ENCODE measurements around the gene CSNK2B.
A peak's percentile ranks its signal among the peaks of the same experiment; 100 is the strongest.

The CSNK2B gene

GRCh38 chr6:31661262-31662123 lies 4.4 kb upstream of the CSNK2B start:
- Histone ChIP-seq H3K36me3 (ENCODE audit: control insufficient read depth, insufficient read depth, low read length) (peaks cover 9% of the 10 kb centered on the region), H3K27me3 (replicated peaks; ENCODE audit: control insufficient read depth, insufficient read depth, low read length, poor library complexity, severe bottlenecking) (no peaks in the 10 kb centered on the region), H3K27ac (ENCODE audit: insufficient read depth, low read length, poor library complexity, severe bottlenecking) (peak overlapping the region; percentile 80), H3K4me1 (ENCODE audit: control insufficient read depth, insufficient read depth, low read length, poor library complexity, severe bottlenecking) (peaks cover 54% of the 10 kb centered on the region), H3K4me3 (ENCODE audit: insufficient read depth, low read depth, low read length, poor library complexity, severe bottlenecking) (peak overlapping the region; percentile 82), H3K9me3 (ENCODE audit: control insufficient read depth, low read length) (no peaks in the 10 kb centered on the region)
- DNase-seq = no peak

- Histone ChIP-seq H3K4me3 (ENCODE audit: insufficient read depth, low read depth, low read length, poor library complexity, severe bottlenecking) (no peak overlapping the region), H3K27ac (ENCODE audit: insufficient read depth, low read length, poor library complexity, severe bottlenecking) (peak overlapping the region; percentile 12), H3K27me3 (replicated peaks; ENCODE audit: control insufficient read depth, insufficient read depth, low read length, poor library complexity, severe bottlenecking) (no peaks in the 10 kb centered on the region), H3K4me1 (ENCODE audit: control insufficient read depth, insufficient read depth, low read length, poor library complexity, severe bottlenecking) (peaks cover 59% of the 10 kb centered on the region), H3K9me3 (ENCODE audit: control insufficient read depth, low read length) (no peaks in the 10 kb centered on the region), H3K36me3 (ENCODE audit: control insufficient read depth, insufficient read depth, low read length) (peaks cover 13% of the 10 kb centered on the region)
- no peak for DNase-seq
Observed at GRCh38 chr6:31662124-31662723, 3.7 kb upstream of the CSNK2B start.

GRCh38 chr6:31663126-31663960 lies 2.5 kb upstream of the CSNK2B start:
- Histone ChIP-seq H3K9me3 (ENCODE audit: control insufficient read depth, low read length) (no peaks in the 10 kb centered on the region), H3K27me3 (replicated peaks; ENCODE audit: control insufficient read depth, insufficient read depth, low read length, poor library complexity, severe bottlenecking) (no peaks in the 10 kb centered on the region), H3K27ac (ENCODE audit: insufficient read depth, low read length, poor library complexity, severe bottlenecking) (peak overlapping the region; percentile 97), H3K4me1 (ENCODE audit: control insufficient read depth, insufficient read depth, low read length, poor library complexity, severe bottlenecking) (peaks cover 59% of the 10 kb centered on the region), H3K36me3 (ENCODE audit: control insufficient read depth, insufficient read depth, low read length) (peaks cover 24% of the 10 kb centered on the region), H3K4me3 (ENCODE audit: insufficient read depth, low read depth, low read length, poor library complexity, severe bottlenecking) (peak overlapping the region; percentile 92)
- DNase-seq = no peak

DNA sequence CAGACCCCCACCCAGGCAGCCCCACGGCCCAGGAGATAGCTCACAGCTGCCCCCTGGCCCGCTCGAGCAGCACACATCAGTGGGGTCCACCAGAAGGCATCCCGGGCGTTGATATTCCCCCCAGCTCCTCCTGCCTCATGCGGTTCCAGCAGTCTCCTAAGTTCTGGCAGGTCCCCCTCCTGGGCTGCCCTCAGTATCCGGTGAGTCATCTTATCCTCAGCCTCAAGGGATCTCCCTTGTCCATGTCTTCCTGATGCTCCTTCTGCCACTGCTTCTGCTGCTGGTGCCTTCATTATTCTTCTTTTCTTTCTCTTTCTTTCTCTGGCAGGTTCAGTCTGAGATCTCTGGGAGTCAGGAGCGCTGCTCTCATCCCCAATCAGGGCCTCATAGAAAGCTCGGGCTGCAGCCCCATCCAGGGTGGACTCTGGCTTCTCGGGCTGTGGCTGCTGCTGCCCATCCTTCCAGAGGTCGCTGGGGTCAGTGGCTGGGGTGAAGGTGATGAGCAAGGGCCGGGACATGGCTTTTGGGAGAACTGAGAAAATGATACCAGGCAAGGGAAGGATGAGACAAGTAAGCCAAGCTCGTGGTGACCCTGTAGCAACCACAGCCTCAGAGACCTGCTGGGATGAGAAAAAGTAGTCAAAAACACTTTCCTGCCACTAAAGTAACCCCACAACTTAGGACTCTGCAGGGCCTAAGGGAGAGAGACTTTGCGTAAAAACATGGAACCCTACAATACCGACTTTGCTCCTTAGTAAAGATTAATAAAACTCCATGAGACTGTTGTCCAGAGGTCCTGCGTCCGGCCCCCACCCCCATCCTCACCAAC lies 1.7 kb upstream of the CSNK2B start:
- Histone ChIP-seq H3K9me3 (ENCODE audit: control insufficient read depth, low read length) (no peaks in the 10 kb centered on the region), H3K36me3 (ENCODE audit: control insufficient read depth, insufficient read depth, low read length) (peaks cover 29% of the 10 kb centered on the region), H3K4me3 (ENCODE audit: insufficient read depth, low read depth, low read length, poor library complexity, severe bottlenecking) (peak overlapping the region; percentile 92), H3K4me1 (ENCODE audit: control insufficient read depth, insufficient read depth, low read length, poor library complexity, severe bottlenecking) (peaks cover 50% of the 10 kb centered on the region), H3K27ac (ENCODE audit: insufficient read depth, low read length, poor library complexity, severe bottlenecking) (peak overlapping the region; percentile 97), H3K27me3 (replicated peaks; ENCODE audit: control insufficient read depth, insufficient read depth, low read length, poor library complexity, severe bottlenecking) (no peaks in the 10 kb centered on the region)
- no peak for DNase-seq

GRCh38 chr6:31664790-31665500 lies 935 bp upstream of the CSNK2B start, which contains the start of gene GPANK1:
GPANK1 (minus strand) TSS chr6:31664997; CDS start chr6:31664478, 519 bp downstream.
- H3K4me3 ChIP-seq (ENCODE audit: insufficient read depth, low read depth, low read length, poor library complexity, severe bottlenecking) = peak within 1 kb of the TSS; percentile 92
- DNase-seq = peak; percentile 84 to 87 (median 85)
- H3K36me3 ChIP-seq (ENCODE audit: control insufficient read depth, insufficient read depth, low read length) = peaks cover 36% of the 10 kb centered on the region
- H3K27ac ChIP-seq (ENCODE audit: insufficient read depth, low read length, poor library complexity, severe bottlenecking) = peak within 1 kb of the TSS; percentile 97
- peaks cover 43% of the 10 kb centered on the region for H3K4me1 ChIP-seq (ENCODE audit: control insufficient read depth, insufficient read depth, low read length, poor library complexity, severe bottlenecking)
- no peaks in the 10 kb centered on the region for H3K9me3 ChIP-seq (ENCODE audit: control insufficient read depth, low read length)
- H3K27me3 ChIP-seq (replicated peaks; ENCODE audit: control insufficient read depth, insufficient read depth, low read length, poor library complexity, severe bottlenecking) = no peaks in the 10 kb centered on the region

GRCh38 chr6:31666337-31666965 lies 571 bp downstream of the CSNK2B start:
- Histone ChIP-seq H3K9me3 (ENCODE audit: control insufficient read depth, low read length) (no peaks in the 10 kb centered on the region), H3K4me1 (ENCODE audit: control insufficient read depth, insufficient read depth, low read length, poor library complexity, severe bottlenecking) (peaks cover 32% of the 10 kb centered on the region), H3K36me3 (ENCODE audit: control insufficient read depth, insufficient read depth, low read length) (peaks cover 51% of the 10 kb centered on the region), H3K27ac (ENCODE audit: insufficient read depth, low read length, poor library complexity, severe bottlenecking) (peak overlapping the region; percentile 97), H3K27me3 (replicated peaks; ENCODE audit: control insufficient read depth, insufficient read depth, low read length, poor library complexity, severe bottlenecking) (no peaks in the 10 kb centered on the region), H3K4me3 (ENCODE audit: insufficient read depth, low read depth, low read length, poor library complexity, severe bottlenecking) (peak overlapping the region; percentile 92)
- no peak for DNase-seq

DNA sequence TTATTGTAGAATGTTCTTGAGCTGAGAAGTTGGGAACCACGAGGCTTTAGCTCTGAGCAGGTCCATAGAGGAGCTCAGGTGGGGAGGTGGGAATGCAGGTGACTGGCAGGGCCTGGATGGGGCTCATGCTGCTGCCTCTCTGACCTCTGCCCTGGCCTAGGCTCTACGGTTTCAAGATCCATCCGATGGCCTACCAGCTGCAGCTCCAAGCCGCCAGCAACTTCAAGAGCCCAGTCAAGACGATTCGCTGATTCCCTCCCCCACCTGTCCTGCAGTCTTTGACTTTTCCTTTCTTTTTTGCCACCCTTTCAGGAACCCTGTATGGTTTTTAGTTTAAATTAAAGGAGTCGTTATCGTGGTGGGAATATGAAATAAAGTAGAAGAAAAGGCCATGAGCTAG lies 3.8 kb downstream of the CSNK2B start, which contains the start of gene LY6G5B:
LY6G5B (plus strand) TSS at position 301 of the 400 bp plus-strand sequence. CDS start 975 bp downstream, outside the sequence.
- H3K9me3 ChIP-seq (ENCODE audit: control insufficient read depth, low read length) = no peaks in the 10 kb centered on the region
- no peak within 1 kb of the TSS for H3K4me3 ChIP-seq (ENCODE audit: insufficient read depth, low read depth, low read length, poor library complexity, severe bottlenecking)
- H3K27ac ChIP-seq (ENCODE audit: insufficient read depth, low read length, poor library complexity, severe bottlenecking) = no peak within 1 kb of the TSS
- H3K27me3 ChIP-seq (replicated peaks; ENCODE audit: control insufficient read depth, insufficient read depth, low read length, poor library complexity, severe bottlenecking) = no peaks in the 10 kb centered on the region
- peaks cover 13% of the 10 kb centered on the region for H3K4me1 ChIP-seq (ENCODE audit: control insufficient read depth, insufficient read depth, low read length, poor library complexity, severe bottlenecking)
- peaks cover 53% of the 10 kb centered on the region for H3K36me3 ChIP-seq (ENCODE audit: control insufficient read depth, insufficient read depth, low read length)
- DNase-seq = no peak

DNA sequence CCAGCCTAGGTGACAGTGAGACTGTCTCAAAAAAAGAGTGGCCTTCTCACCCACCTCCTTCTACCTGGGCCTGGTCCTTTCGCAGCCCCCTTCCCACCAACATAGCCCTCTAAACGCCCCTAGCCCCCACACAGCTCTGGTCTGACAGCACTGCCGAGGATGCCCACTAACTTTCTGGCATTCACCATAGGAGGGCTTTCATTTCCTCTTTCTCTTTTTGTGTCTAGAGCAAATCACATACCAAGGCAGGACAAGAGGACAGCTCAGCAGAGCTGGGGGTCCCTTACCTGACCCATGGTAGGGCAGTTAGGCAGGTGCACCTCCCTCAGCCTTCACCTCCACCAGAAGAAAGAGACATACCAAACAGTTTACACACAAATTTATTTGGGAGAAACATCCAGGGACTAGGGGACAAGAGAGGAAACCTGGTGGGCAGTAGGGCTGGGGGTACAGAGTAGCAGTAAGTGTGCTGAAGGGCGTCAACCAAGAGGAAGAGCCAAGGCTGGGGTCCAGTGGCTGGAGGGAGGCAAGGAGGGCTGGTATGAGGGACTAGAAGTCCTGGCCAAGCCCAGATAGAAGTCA lies 10.5 kb downstream of the CSNK2B start:
- H3K27me3 ChIP-seq (replicated peaks; ENCODE audit: control insufficient read depth, insufficient read depth, low read length, poor library complexity, severe bottlenecking) = no peaks in the 10 kb centered on the region
- H3K36me3 ChIP-seq (ENCODE audit: control insufficient read depth, insufficient read depth, low read length) = peaks cover 8% of the 10 kb centered on the region
- DNase-seq = no peak
- H3K4me3 ChIP-seq (ENCODE audit: insufficient read depth, low read depth, low read length, poor library complexity, severe bottlenecking) = no peak overlapping the region
- H3K4me1 ChIP-seq (ENCODE audit: control insufficient read depth, insufficient read depth, low read length, poor library complexity, severe bottlenecking) = peaks cover 7% of the 10 kb centered on the region
- no peak overlapping the region for H3K27ac ChIP-seq (ENCODE audit: insufficient read depth, low read length, poor library complexity, severe bottlenecking)
- no peaks in the 10 kb centered on the region for H3K9me3 ChIP-seq (ENCODE audit: control insufficient read depth, low read length)
